SK-N-SH (cell line): ENCODE data around the gene CLEC20A.

ENCODE experiments used
- CHD2 ChIP-seq: fragments of 150-350 bp; IDR thresholded peaks from 2 replicates; pipeline ENCODE4 v1.6.1; 2018; ENCODE audit warnings: low read length; ENCODE audit not compliant: partially characterized antibody
- EP300 ChIP-seq, 2 experiments: IDR thresholded peaks; 2 replicates each; pipeline versions ENCODE4 v1.4.0 to v1.6.1; 2012; ENCODE audit warnings: borderline replicate concordance in 1 of 2, low read depth in 1 of 2, low read length in 1 of 2
- EZH2phosphoT487 ChIP-seq: fragments of 200-600 bp; sonication (generic); IDR thresholded peaks from 2 replicates; pipeline ENCODE4 v1.6.1; 2017; ENCODE audit warnings: low read depth, mixed run types, mild to moderate bottlenecking, antibody characterized with exemption, moderate library complexity, borderline replicate concordance
- FOXJ3 ChIP-seq: sonication (generic); formaldehyde crosslinking; IDR thresholded peaks from 2 replicates; pipeline ENCODE4 v1.5.1; 2020; ENCODE audit warnings: mild to moderate bottlenecking, missing genetic modification reagents
- POLR2AphosphoS5 ChIP-seq: IDR thresholded peaks from 2 replicates; pipeline ENCODE4 v1.6.1; 2012; ENCODE audit warnings: low read depth, low read length
- RFX5 ChIP-seq: IDR thresholded peaks from 2 replicates; pipeline ENCODE4 v1.6.1; 2012; ENCODE audit warnings: mild to moderate bottlenecking, improper control_type of control experiment, low read length
- RXRA ChIP-seq: IDR thresholded peaks from 2 replicates; pipeline ENCODE4 v1.4.0; 2012; ENCODE audit warnings: low read depth, mild to moderate bottlenecking, borderline replicate concordance
- TCF12 ChIP-seq: IDR thresholded peaks from 2 replicates; pipeline ENCODE4 v1.4.0; 2012
- YY1 ChIP-seq: IDR thresholded peaks from 2 replicates; pipeline ENCODE4 v1.4.0; 2012; ENCODE audit warnings: low read depth, mild to moderate bottlenecking
- TF ChIP-seq, protein P1 (sequence below): fragments of 200-600 bp; sonication (generic); IDR thresholded peaks from 2 replicates; pipeline ENCODE4 v1.6.1; 2017; ENCODE audit warnings: antibody characterized with exemption, mild to moderate bottlenecking, moderate library complexity
- TF ChIP-seq, protein P2 (sequence below): IDR thresholded peaks from 2 replicates; pipeline ENCODE4 v1.6.1; 2012; ENCODE audit warnings: mild to moderate bottlenecking, low read depth, low read length, moderate library complexity
- TF ChIP-seq, protein P3 (sequence below): IDR thresholded peaks from 2 replicates; pipeline ENCODE4 v1.4.0; 2012; ENCODE audit warnings: low read depth

DNA sequence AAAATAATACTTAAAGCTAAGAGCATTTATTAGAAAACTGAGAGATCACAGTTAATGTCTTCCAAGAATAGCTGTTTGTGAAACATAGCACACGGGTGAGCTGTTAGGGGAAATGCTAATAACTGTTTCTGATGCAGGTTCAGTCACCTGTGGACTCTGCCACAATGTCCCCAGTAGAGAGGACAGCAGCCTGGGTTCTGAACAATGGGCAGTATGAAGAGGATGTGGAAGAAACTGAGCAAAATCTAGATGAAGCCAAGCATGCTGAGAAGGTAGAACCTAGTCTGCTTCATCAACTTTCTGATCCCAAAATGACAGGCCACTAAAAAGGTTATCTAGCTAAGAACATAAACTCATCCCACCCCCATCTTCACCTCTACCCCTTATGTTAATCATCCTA lies 32.6 kb downstream of the CLEC20A start:
- TF ChIP-seq RFX5 (no peak), TCF12 (no peak), YY1 (no peak), EZH2phosphoT487 (no peak), EP300 (IDR thresholded peaks at IDR 0.05; ENCODE audit: borderline replicate concordance in 1 of 2, low read depth in 1 of 2, low read length in 1 of 2) (no peak), CHD2 (no peak), FOXJ3 (no peak), RXRA (no peak), POLR2AphosphoS5 (no peak)
- TF ChIP-seq, protein P1, sequence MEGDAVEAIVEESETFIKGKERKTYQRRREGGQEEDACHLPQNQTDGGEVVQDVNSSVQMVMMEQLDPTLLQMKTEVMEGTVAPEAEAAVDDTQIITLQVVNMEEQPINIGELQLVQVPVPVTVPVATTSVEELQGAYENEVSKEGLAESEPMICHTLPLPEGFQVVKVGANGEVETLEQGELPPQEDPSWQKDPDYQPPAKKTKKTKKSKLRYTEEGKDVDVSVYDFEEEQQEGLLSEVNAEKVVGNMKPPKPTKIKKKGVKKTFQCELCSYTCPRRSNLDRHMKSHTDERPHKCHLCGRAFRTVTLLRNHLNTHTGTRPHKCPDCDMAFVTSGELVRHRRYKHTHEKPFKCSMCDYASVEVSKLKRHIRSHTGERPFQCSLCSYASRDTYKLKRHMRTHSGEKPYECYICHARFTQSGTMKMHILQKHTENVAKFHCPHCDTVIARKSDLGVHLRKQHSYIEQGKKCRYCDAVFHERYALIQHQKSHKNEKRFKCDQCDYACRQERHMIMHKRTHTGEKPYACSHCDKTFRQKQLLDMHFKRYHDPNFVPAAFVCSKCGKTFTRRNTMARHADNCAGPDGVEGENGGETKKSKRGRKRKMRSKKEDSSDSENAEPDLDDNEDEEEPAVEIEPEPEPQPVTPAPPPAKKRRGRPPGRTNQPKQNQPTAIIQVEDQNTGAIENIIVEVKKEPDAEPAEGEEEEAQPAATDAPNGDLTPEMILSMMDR = no peak
- TF ChIP-seq, protein P2, sequence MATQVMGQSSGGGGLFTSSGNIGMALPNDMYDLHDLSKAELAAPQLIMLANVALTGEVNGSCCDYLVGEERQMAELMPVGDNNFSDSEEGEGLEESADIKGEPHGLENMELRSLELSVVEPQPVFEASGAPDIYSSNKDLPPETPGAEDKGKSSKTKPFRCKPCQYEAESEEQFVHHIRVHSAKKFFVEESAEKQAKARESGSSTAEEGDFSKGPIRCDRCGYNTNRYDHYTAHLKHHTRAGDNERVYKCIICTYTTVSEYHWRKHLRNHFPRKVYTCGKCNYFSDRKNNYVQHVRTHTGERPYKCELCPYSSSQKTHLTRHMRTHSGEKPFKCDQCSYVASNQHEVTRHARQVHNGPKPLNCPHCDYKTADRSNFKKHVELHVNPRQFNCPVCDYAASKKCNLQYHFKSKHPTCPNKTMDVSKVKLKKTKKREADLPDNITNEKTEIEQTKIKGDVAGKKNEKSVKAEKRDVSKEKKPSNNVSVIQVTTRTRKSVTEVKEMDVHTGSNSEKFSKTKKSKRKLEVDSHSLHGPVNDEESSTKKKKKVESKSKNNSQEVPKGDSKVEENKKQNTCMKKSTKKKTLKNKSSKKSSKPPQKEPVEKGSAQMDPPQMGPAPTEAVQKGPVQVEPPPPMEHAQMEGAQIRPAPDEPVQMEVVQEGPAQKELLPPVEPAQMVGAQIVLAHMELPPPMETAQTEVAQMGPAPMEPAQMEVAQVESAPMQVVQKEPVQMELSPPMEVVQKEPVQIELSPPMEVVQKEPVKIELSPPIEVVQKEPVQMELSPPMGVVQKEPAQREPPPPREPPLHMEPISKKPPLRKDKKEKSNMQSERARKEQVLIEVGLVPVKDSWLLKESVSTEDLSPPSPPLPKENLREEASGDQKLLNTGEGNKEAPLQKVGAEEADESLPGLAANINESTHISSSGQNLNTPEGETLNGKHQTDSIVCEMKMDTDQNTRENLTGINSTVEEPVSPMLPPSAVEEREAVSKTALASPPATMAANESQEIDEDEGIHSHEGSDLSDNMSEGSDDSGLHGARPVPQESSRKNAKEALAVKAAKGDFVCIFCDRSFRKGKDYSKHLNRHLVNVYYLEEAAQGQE = no peak
- TF ChIP-seq, protein P3, sequence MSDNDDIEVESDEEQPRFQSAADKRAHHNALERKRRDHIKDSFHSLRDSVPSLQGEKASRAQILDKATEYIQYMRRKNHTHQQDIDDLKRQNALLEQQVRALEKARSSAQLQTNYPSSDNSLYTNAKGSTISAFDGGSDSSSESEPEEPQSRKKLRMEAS = no peak
